PC-9 (cell line): Measurements from ENCODE around the gene ZNF333.

ENCODE experiments used
- CTCF ChIP-seq: fragments of 200-600 bp; sonication (generic); conservative IDR thresholded peaks from 2 replicates; pipeline ENCODE4 v1.6.1; 2017; ENCODE audit warnings: mixed run types, antibody characterized with exemption, mild to moderate bottlenecking, moderate library complexity
- EZH2 ChIP-seq: fragments of 200-600 bp; sonication (generic); IDR thresholded peaks from 2 replicates; pipeline ENCODE4 v1.8.0; 2017; ENCODE audit warnings: antibody characterized with exemption, low read depth

- TF ChIP-seq CTCF (no peak), EZH2 (no peak)
These were observed 84.5 kb downstream of the ZNF333 start for GRCh38 chr19:14774373-14774772.
